Esophagus muscularis mucosa (tissue), 4 donors: ENCODE measurements around the gene ARHGEF39.

ENCODE experiments used
- CTCF ChIP-seq, 3 experiments: fragments of 200-600 bp in 2 of 3; fragments of 450-650 bp in 1 of 3; sonication (generic) in 2 of 3; IDR thresholded peaks; one replicate each; pipeline ENCODE4 v1.5.1; 2017 to 2019; ENCODE audit warnings: antibody characterized with exemption in 3 of 3, mild to moderate bottlenecking in 2 of 3, moderate library complexity in 1 of 3
- EP300 ChIP-seq: sonication (generic); formaldehyde crosslinking; IDR thresholded peaks from one replicate; pipeline ENCODE4 v1.6.1; 2017; ENCODE audit warnings: antibody characterized with exemption
- POLR2A ChIP-seq: fragments of 450-650 bp; IDR thresholded peaks from one replicate; pipeline ENCODE4 v1.6.1; 2017; ENCODE audit warnings: antibody characterized with exemption, moderate library complexity, mild to moderate bottlenecking, low read depth
- POLR2AphosphoS5 ChIP-seq, 2 donors: sonication (generic); formaldehyde crosslinking; IDR thresholded peaks; one replicate each; pipeline ENCODE4 v1.6.1; 2017; ENCODE audit warnings: antibody characterized with exemption in 2 of 2

- no peak for TF ChIP-seq POLR2A
- TF ChIP-seq CTCF (IDR thresholded peaks at IDR 0.05), result no peak
- TF ChIP-seq POLR2AphosphoS5 (IDR thresholded peaks at IDR 0.05), result no peak
- TF ChIP-seq EP300, result no peak
Observed at GRCh38 chr9:35712762-35713400, 47.9 kb upstream of the ARHGEF39 start.
